Measurements from ENCODE around the gene RBSN.

- no peak for TF ChIP-seq PATZ1 (CRISPR knock-in tag; IDR thresholded peaks at IDR 0.05; ENCODE audit: borderline replicate concordance)
- no peak for TF ChIP-seq SNAI2 (CRISPR knock-in tag; IDR thresholded peaks at IDR 0.05)
- no peak for TF ChIP-seq ZFP3 (CRISPR knock-in tag; IDR thresholded peaks at IDR 0.05)
- TF ChIP-seq, protein P1, sequence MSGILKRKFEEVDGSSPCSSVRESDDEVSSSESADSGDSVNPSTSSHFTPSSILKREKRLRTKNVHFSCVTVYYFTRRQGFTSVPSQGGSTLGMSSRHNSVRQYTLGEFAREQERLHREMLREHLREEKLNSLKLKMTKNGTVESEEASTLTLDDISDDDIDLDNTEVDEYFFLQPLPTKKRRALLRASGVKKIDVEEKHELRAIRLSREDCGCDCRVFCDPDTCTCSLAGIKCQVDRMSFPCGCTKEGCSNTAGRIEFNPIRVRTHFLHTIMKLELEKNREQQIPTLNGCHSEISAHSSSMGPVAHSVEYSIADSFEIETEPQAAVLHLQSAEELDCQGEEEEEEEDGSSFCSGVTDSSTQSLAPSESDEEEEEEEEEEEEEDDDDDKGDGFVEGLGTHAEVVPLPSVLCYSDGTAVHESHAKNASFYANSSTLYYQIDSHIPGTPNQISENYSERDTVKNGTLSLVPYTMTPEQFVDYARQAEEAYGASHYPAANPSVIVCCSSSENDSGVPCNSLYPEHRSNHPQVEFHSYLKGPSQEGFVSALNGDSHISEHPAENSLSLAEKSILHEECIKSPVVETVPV (CRISPR knock-in tag; IDR thresholded peaks at IDR 0.05), result no peak
- TF ChIP-seq OSR1 (CRISPR knock-in tag; IDR thresholded peaks at IDR 0.05), result no peak
- no peak for TF ChIP-seq ZNF70 (CRISPR knock-in tag; IDR thresholded peaks at IDR 0.05)
- no peak for TF ChIP-seq CREB5 (CRISPR knock-in tag; IDR thresholded peaks at IDR 0.05; ENCODE audit: low read depth)
- TF ChIP-seq PPARA (CRISPR knock-in tag; IDR thresholded peaks at IDR 0.05; ENCODE audit: borderline replicate concordance), result no peak
Observed at GRCh38 chr3:15052335-15053242, 46.4 kb downstream of the RBSN start.
